ENCODE data around the gene ME2. TPM values are rescaled to one million over a fixed set of nuclear protein-coding genes. Genes with fewer than 3 reads are reported as not detected.
"Not testable (repeated sequence)": the region's sequence is repeated elsewhere in the genome, so short reads cannot be mapped to it uniquely, and the experiment has no call there.

Gene ME2
- total RNA-seq = 40.1 TPM
- long read RNA-seq, full-length matches to known transcripts = 14 of 21 reads
- long read RNA-seq, partial matches to known transcripts = 7 of 21 reads
- long read RNA-seq, other reads (novel, unspliced or antisense) = 0 of 21 reads

DNA sequence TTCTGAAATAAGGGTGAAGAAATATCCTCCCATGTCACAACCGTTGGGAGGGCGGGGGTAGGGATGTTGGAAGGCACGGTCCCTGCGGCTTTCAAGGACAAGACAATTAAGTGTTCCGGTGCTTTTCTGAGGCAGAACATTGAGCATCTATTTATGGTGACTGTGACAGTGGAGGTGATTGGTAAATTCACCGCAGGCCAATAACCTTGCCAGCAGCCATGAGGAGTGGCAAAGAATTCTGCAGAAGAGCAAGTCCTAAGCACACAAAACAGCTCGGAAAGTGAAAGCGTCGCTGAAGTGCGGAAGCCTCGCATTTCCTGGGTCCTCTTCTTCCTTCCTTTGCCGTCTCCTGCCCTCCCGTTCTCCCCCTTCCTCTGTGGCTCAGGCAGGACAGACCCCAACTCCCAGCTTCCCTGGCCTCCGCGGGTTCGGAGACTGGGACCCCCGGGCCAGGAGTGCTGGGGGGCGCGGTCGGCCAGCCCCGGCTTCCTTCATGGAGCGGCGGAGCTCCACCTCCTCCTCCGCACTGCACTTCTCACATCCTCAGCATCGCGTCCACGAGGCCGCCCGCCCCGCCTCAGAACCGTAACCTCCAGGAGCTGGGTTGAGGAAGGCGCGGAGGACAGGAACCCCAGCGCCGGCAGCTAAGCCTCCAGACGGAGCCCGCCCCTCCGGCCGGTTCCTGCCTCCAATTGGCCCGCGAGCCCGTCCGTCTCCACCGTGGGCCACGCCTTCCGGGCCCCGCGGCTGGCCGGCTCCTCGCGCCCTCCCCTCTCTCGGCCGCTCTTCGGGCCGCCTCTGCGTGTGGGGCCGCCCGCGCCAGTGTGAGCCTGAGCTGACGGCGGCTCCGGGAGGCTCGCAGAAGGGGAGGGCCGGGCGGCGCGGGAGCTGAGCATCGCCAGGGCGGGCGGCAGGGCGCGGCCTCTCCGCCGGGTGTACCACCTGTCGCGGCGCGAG lies at the start of gene ME2:
Gene ME2, plus strand, starts transcription at position 774 of the 957 bp plus-strand sequence. CDS start 16,703 bp downstream, outside the sequence.
- DNase-seq (ENCODE audit: low spot score) = peak; percentile 99

DNA sequence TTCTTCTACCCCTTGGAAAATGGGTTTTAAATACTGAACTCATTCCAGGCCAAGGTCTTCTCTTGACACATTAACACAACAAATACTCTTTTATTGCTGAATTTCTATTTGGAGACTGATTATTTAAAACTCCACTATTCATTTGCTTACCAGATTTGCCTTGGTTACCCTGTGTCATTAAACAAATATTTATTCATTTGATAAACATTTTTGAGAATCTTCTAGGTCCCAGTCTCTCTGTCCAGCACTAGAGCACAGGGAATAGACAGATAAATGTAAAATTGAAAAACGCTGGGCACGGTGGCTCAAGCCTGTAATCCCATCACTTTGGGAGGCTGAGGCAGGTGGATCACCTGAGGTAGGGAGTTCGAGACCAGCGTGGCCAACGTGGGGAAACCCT lies 49.3 kb upstream of the ME2 start:
- no peak for DNase-seq (ENCODE audit: low spot score)

DNA sequence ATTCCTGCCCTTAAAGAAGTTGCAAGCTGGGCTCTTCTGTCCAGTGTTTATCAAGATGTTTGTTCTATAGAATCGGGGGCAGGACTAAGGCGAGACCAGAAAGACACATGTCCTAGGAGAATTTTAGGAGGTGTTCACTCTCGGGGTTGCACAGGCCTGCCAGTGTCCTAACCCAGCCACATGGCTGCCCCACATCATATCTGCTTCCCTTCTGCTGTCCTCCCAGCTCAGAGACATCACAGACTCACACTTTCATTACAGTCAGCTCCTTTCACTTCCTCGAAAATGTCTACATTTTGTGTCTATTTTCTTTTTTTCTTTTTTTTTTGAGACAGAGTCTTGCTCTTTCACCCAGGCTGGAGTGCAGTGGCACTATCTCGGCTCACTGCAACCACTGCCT lies 48.4 kb upstream of the ME2 start:
- DNase-seq (ENCODE audit: low spot score) = no peak

DNA sequence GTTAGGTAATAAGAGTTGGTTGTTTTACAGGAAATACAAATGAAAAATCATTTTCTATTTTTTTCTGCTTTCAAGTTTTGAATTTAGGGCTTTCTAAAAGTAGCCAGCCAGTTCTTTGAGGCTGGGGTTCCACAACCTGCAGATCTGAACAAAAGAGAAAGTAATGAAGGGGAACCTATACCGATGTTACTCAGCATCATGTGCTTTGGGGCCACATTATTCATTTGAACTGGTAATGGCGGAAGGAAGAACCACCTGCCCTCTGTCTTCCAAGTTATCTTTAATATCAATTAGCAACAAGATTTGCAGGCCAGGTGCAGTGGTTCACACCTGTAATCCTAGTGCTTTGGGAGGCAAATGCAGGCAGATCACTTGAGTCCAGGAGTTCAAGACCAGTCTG lies 46.2 kb upstream of the ME2 start:
- no peak for DNase-seq (ENCODE audit: low spot score)

DNA sequence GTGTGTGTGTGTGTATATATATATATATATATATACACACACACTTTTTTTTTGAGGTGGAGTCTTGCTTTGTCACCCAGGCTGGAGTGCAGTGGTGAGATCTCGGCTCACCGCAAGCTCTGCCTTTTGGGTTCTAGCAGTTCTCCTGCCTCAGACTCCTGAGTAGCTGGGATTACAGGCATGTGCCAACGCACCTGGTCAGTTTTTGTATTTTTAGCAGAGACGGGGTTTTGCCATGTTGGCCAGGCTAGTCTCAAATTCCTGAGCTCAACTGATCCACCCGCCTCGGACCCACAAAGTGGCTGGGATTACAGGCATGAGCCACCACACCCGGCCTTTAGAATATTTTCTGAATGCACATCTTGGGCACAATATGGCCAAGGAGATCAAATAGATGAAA lies 45.4 kb upstream of the ME2 start:
- not testable (repeated sequence) for DNase-seq (ENCODE audit: low spot score)

DNA sequence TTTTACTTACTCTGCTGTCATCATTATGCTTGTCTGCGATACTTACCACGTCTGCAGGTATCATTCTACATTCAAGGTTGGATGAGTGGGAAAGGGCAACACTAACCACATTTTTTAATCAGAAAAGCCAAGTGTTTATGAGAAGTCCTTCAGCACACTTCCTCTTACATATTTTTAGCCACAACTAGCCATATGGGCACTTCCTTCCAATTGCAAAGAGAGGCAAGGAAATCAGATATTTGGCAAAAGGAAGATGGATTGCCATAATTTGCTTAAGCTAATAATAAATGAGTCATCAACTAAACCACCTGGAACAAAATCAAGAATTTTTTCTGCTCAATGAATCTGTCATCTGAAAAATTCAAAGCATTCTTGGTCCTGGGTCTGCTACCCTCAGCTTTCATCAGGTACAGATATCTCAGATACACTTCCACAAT lies 42.4 kb upstream of the ME2 start:
- DNase-seq (ENCODE audit: low spot score) = no peak

DNA sequence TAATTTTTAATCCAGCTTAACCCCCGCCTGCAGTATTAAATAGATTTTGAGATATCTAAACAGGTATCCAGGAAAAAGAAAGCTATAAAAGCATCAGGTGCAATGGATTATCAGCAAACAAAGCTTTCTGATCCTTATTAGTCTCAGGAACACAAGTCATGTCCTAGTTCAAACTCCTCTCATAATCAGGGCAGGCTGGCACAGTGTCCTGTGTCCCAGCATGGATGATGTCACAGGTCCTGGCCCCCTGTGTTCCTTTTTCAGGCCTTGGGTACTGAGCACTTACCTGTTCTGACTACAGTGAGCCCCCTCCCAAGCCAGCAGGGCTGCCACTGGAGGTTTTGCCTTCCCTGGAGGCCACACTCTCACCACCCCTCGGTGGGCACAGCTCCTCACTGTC lies 39.6 kb upstream of the ME2 start:
- DNase-seq (ENCODE audit: low spot score) = no peak

DNA sequence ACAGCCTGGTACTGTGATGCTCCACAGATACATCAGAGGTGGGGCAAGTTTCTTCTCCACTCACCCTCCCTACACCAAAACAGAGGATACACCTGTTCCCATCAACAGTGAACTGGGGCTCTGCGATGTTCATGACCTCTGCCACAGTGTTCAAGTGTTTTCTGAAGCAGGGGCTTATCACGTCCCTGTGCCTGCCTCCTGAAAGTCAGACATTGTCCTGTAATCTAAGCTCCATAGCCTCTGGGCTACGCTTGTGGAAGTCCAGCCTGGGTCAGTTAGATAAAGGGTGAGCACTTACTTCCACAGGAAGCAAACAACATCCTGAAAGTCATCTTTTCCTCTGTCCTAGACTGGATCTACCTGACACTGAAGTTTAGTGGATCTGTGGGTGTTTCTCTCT lies 38.9 kb upstream of the ME2 start:
- no peak for DNase-seq (ENCODE audit: low spot score)

DNA sequence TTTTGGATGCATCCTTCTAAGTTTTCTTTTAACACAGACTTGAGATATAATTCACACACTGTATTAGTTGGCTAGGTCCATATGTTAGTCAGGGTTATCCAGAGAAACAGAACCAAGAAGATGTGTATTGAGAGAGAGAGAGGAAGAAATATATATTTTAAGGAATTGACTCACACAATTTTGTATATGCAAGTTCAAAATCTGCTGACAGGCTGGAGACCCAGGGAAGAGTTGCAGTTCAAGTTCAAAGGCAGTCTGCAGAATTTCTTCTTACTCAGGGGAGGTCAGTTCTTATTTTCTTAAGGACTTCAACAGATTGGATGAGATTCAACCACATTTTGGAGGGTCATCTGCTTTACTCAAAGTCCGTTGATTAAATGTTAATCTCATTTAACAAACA lies 36.1 kb upstream of the ME2 start:
- no peak for DNase-seq (ENCODE audit: low spot score)

DNA sequence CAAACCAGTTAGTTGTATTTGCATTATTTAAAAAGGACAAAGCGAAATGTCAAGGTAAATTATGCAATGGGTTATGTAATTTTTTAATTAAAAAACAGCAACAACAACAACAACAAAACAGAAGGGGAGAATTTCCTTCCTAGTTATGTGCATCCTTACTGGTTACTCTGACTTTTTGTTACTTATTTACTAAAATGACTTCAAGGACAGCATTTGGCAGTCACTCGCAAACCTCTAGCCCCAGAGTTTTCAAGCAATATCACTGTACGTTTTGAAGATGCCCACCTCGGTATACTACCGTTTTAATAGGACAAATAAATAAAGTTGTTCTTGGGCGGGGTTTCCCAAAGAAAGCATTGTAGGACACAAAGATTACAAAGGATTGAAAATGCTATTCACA lies 34.4 kb upstream of the ME2 start:
- no peak for DNase-seq (ENCODE audit: low spot score)

DNA sequence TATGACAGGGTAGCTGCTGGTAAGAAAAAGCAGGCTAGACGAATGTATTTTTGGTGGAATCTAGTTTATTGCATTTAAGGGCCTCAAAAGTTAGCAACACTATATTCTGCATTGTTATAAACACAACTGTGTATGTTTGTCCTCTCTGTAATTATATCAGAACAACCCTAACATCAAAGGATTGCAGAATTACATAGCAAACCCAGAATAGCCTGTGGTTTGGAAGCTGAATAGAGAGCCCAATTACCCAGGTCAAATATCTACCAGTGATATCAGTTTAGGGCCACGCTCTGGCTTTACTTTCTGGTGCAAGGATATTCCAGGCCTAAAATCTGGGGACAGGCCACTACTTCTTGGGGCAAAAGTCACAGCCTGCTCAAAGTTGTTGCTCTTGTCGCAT lies 34.0 kb upstream of the ME2 start:
- no peak for DNase-seq (ENCODE audit: low spot score)

DNA sequence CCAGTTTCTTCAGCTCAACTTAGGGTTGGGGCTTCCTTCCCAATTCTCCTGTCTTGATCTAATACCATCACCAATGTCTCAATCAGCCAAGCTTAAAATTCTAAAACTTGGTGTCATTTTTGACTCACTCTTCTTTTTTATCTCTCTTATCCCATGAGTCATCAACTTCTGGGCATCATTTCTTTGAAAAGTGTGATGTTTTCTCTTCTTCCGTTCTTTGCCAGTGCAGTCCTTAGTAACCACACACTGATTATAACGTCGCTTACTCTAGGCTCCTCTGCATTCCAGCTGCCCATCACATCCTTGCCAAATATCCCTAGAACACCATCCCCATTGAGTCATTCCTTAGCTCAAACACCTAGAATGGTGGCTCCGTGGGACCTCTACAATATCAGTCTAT lies 31.7 kb upstream of the ME2 start:
- DNase-seq (ENCODE audit: low spot score) = no peak

DNA sequence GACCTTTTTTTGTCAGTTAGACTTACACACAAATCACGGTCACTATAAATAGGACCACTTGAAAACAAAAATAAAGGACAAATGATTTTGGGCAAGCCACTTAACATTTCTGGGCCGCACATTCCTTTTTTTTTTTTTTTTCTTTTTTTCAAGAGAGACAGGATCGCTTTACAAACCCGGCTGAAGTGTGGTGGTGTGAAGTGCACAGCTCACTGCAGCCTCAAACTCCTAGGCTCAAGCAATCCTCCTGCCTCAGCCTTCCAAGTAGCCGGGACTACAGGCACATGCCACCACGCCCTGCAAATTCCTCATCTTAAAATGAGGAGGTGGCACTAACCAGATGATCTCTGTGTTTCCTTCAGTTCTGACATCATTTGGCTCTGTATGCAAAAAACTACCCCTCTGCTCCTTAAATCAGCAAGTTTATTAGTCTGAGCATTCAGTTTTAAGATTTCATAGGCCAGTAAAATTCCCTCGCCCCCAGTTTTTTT lies 30.8 kb upstream of the ME2 start:
- no peak for DNase-seq (ENCODE audit: low spot score)

DNA sequence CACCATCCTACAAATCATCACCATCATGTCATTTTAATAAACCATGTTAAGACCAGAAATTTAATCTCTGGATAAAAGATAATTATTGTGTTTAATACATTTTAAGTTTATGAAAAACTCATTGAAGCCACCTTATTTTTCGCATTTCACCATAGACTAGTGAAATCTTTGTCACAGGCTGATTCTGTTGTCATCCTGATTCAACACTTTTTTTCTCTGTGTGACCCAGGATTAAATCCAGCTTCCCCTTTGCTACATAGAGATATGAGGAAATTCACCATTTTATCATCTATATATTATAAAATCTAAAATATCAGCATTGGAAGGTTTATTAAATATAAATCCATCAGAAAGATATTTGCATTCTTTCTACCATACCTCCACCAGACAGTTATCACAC lies 29.9 kb upstream of the ME2 start:
- no peak for DNase-seq (ENCODE audit: low spot score)

DNA sequence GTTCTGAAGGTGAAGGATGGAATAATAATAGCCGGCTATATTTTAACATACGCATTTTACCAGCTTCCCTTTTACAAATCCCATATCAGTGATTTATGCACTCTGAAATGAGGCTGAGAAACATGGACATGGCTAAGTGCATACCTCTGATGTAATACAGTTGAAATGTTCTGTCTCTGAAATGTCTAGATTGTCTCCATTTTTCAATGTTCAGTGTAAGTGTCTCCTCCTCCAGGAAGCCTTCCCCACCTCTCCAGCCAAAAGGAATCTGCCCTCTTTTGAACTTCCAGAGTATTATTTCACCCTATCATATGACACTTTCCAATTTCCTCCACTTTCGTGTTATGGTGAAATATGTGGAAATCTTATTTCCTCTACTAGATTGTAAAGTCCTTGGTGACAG lies 29.5 kb upstream of the ME2 start:
- no peak for DNase-seq (ENCODE audit: low spot score)

DNA sequence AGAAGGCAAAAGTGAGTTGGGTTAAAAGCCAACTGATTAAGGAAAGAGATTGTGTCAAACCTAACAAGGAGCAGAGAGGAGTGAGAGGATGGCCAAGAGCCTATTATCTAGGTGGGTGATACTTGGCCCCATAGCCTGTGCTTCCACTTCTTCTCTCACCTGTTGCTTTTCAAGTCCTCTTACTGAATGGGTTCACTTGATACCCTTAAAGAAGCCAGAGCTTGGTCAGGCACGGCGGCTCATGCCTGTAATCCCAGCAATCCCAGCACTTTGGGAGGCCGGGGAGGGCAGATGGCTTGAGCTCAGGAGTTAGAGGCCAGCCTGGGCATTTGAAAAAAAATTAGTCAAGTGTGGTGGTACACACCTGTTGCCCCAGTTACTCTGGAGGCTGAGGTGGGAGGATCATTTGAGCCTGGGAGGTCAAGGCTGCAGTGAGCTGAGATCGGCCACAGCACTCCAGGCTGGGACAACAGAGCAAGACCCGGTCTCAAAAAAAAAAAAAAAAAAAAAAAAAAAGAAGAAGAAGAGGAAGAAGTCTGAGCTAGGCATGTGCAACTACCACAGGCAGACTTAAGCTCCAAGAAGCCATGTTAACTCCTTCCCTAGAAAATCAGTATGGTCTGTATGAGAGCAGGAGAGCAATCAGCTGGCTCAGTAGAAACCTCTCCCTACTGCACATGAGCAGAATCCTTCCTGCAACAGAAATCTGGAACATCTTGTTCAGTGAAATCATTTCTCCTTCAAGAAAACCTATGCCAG lies 28.4 kb upstream of the ME2 start:
- no peak for DNase-seq (ENCODE audit: low spot score)

DNA sequence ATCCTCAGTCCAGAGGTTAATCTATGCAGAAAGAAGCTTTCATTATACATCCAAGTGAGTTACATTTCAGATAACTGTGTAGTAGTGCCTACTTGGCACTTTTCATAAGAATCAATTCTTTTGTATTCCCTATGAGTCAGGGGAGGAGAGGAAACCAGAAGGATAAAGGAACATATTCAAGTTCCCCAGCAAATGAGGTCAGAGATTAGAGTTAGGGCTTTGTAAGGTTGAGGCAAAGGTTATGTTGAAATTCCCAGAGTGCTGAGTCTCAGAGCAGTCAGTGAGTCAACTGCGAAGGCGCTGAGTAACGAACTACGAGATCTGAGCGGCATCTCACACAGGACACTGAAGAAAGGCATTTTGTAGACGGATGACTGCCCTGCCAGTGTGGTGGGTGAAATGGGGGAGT lies 25.1 kb upstream of the ME2 start:
- DNase-seq (ENCODE audit: low spot score) = no peak

DNA sequence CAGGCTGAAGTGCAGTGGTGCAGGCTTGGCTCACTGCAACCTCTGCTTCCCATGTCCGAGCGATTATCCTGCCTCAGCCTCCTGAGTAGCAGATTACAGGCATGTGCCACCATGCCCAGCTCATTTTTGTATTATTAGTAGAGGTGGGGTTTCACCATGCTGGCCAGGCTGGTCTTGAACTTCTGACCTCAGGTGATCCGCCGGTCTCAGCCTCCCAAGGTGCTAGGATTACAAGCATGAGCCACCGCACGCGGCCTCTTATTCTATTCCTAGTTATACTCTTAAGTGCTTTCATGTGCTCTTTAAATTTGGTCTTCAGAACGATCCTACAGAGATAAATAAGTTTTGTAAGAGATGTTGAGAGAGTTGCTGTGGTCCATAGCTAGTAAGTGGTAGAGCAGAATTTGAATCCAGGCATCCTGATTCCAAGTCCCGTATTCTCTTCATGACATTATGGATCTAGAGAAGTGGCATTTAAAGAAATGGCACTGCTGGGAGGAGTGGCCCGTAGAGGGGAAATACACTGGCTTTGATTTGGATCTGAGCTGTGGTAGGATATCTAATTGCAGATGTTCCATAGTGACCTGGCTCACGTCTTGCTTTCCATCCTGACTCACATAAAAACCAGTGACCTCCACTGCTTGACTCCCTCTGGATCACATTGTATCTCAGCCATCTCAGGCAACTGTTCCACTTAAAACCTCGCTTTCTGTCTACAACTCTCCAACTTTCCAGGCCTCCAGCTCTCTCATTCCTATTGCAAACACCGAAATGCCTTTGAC lies 22.8 kb upstream of the ME2 start:
- no peak for DNase-seq (ENCODE audit: low spot score)

DNA sequence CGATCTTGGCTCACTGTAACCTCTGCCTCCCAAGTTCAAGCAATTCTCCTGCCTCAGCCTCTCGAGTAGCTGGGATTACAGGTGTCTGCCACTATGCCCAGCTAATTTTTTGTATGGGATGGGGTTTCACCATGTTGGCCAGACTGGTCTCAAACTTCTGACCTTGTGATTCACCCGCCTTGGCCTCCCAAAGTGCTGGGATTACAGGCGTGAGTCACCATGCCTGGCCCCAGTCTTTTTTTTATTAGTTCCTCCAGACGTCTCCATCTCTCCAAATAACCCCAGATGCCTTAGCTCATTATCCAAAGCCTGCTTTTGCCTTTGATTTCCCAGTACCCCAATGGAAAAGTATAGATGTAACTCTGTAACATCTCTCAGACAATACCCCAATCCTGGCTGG lies 21.8 kb upstream of the ME2 start:
- not testable (repeated sequence) for DNase-seq (ENCODE audit: low spot score)

DNA sequence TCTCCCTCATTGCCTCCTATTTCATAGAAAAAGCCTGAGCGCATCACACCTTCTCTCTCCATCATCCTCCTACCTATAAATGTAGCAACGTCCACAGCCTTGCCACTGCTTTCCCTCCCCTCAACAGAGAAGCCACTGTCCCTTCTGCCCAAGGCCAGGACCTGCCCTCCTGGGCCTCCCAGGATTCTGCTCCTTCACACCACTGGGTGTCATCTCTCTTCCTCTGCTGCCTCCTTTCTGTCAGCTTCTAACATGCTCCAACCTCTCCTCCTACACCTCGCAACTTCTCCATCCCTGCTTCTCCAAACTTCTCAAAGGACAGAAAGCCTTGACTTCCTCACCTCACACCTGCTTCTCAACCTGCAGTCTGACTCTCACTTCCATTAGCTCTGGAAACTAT lies 21.2 kb upstream of the ME2 start:
- DNase-seq (ENCODE audit: low spot score) = no peak
